Muscle of leg (tissue), 11 donors: ENCODE data around the gene FBXO44. TPM values are rescaled to one million over a fixed set of nuclear protein-coding genes. Genes with fewer than 3 reads are reported as not detected.

ENCODE experiments used
- DNase-seq: peaks from one replicate; pipeline ENCODE4 v3.0.0; 2013
- H3K27ac ChIP-seq: one replicate; pipeline ENCODE4 v1.5.1; 2013; ENCODE audit warnings: mild to moderate bottlenecking, low read length, control low read depth
- H3K27me3 ChIP-seq: one replicate; pipeline ENCODE4 v1.6.1; 2013; ENCODE audit warnings: low read length; ENCODE audit not compliant: control insufficient read depth, insufficient read depth
- H3K36me3 ChIP-seq: one replicate; pipeline ENCODE4 v1.6.1; 2013; ENCODE audit warnings: low read length; ENCODE audit not compliant: control insufficient read depth, insufficient read depth
- H3K4me1 ChIP-seq: one replicate; pipeline ENCODE4 v1.6.1; 2013; ENCODE audit warnings: low read length; ENCODE audit not compliant: control insufficient read depth, insufficient read depth
- H3K4me3 ChIP-seq: one replicate; pipeline ENCODE4 v1.5.1; 2013; ENCODE audit warnings: low read length, control low read depth
- H3K9me3 ChIP-seq: replicated peaks from 2 replicates; pipeline ENCODE4 v1.6.1; 2013; ENCODE audit warnings: low read depth, low read length; ENCODE audit not compliant: control insufficient read depth
- WGBS: methylation state at CpG from one replicate; pipeline ENCODE4 v1.1.5; 2013; ENCODE audit warnings: missing lambda C conversion rate; ENCODE audit not compliant: insufficient coverage; 5-methylcytosine and 5-hydroxymethylcytosine counted together
- polyA plus RNA-seq, 8 donors: library from polyadenylated mRNA; unstranded; fragments of 120-200 nt; gene quantifications; one replicate each; pipeline versions ENCODE4 v1.2.1 to v1.2.3, GENCODE V29; 2013; ENCODE audit warnings: inconsistent platforms in 1 of 8, low replicate concordance in 1 of 8; ENCODE audit not compliant: insufficient read length in 8 of 8, insufficient read depth in 1 of 8
- total RNA-seq: library from RNA; stranded (reverse); fragments of 120-200 nt; gene quantifications from one replicate; pipeline ENCODE4 v1.2.4, GENCODE V29; 2013

FBXO44 gene
- total and polyA plus RNA-seq, 9 donors = 4.1 to 8.3 (median 4.6) TPM

DNA sequence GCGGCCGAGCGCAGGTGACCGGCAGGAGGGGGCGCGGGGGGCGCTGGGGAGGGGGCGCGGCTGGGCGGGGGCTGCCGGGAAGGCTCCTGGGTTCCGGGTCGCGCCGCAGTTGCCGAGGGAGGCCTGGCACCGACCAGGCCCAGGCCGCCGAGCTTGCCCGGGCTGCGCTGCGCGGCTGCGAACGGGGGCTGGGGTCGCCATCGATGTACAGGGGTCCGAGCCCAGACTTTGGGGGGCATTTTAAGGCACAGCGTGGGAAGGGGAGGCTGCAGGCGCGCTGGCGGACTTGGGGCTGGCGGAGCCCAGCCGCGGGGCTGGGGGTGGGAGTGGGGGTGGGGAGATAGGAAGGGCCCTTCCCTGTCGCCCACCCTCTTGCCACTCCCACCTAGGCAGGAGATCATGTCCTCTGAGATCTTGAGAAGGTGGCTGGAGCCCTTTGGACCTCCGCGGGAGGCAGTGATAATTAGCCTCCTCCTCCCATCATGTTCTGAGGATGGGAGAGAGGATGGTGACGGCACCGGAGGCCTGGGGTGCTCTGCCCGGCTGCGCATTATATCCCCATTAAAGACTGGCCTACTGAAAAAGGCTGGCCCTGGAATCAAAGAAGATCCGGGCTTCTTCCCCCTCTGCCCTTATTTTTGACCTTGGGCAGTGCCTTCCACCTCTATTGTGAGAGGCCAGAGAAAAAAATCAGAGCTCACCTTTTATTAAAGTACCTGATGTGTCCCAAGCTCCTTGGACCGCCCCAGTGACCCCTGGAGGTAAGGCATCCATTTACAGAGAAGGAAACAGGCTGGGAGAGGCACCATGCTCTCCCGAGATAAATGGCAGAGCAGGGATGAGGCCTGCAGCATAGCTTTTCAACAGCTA lies 497 bp downstream of the FBXO44 start:
- Histone ChIP-seq H3K4me3 (peak overlapping the region; percentile 33), H3K27ac (no peak overlapping the region), H3K4me1 (peaks cover 20% of the 10 kb centered on the region), H3K27me3 (peaks cover 44% of the 10 kb centered on the region), H3K9me3 (no peaks in the 10 kb centered on the region), H3K36me3 (peaks cover 3% of the 10 kb centered on the region)
- WGBS = 7% methylated on average over 29 of the region's 45 CpGs
- DNase-seq = no peak

DNA sequence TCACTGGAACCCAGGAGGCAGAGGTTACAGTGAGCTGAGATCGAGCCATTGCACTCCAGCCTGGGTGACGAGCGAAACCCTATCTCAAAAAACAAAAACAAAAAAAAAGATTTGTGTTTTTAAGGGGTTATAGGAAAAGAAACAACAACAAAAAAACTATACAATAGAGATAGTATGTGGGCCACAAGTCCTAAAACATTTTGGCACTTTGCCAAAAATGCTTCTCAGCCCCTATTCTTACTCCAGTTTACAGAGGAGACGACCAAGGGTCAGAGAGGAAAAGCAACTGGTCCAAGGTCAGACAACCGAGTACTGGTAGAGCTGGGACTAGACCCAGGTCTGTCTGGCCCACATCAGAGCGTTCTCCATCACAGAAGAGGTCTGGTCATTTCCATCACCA lies 3.0 kb downstream of the FBXO44 start:
- peaks cover 20% of the 10 kb centered on the region for H3K4me1 ChIP-seq
- peaks cover 5% of the 10 kb centered on the region for H3K36me3 ChIP-seq
- peaks cover 25% of the 10 kb centered on the region for H3K27me3 ChIP-seq
- H3K9me3 ChIP-seq = no peaks in the 10 kb centered on the region
- no peak overlapping the region for H3K27ac ChIP-seq
- no peak overlapping the region for H3K4me3 ChIP-seq
- WGBS = 43% methylated on average over 2 of the region's 6 CpGs
- no peak for DNase-seq

- Histone ChIP-seq H3K36me3 (peaks cover 5% of the 10 kb centered on the region), H3K27ac (no peak overlapping the region), H3K4me3 (no peak overlapping the region), H3K4me1 (peaks cover 18% of the 10 kb centered on the region), H3K9me3 (no peaks in the 10 kb centered on the region), H3K27me3 (peaks cover 17% of the 10 kb centered on the region)
- DNase-seq = no peak
- WGBS = 85% methylated on average over 14 of the region's 23 CpGs
Measured at GRCh38 chr1:11658542-11658941, 3.9 kb downstream of the FBXO44 start.

- H3K36me3 ChIP-seq = peaks cover 5% of the 10 kb centered on the region
- no peak for DNase-seq
Measured at GRCh38 chr1:11659748-11660147, 5.1 kb downstream of the FBXO44 start.

GRCh38 chr1:11661103-11661502 lies 6.4 kb downstream of the FBXO44 start:
- 89% methylated on average over 15 of the region's 17 CpGs for WGBS

More at GRCh38 chr1:11659748-11660147, 5.1 kb downstream of the FBXO44 start:
- Histone ChIP-seq H3K4me3 (no peak overlapping the region), H3K27ac (no peak overlapping the region), H3K27me3 (peaks cover 8% of the 10 kb centered on the region), H3K9me3 (no peaks in the 10 kb centered on the region), H3K4me1 (peaks cover 12% of the 10 kb centered on the region)
- no CpG with 5 or more reads among the region's 4 CpGs for WGBS

DNA sequence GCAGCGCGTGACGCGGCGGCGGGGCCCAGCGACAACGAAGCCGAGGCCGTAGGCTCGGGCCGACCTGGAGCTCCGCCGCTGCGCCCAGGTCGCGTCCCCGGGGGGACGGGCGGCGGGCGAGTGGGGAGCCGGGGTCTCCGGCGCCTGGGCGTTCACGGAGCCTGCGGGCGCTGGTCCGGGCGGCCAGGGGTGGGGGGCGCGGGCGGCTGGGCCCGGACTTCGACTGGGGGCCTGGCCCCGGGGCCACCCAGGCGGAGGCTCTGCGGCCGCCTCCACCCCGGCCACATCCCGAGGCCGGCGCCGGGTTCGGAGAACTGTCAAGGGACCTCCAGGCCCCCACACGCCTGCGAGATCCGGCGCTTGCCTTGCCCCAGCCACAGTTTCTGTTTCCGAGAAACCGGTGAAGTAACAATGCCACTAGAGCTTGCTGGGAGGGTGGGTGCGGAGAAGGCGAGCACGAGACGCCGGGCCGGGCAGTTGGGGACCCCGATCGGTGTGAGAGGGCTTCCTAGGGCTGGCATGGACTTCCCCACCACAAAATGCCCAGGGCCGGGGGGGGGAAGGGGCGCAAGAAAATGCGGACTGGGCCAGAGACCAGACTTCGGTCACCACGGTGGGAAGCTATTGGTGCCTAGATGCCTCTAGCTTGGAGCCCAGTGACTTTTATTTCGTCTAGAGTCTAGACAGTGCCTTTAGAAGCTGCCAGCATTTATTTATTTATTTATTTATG lies 9.8 kb downstream of the FBXO44 start:
- DNase-seq = peak; percentile 62
- WGBS = under 1% methylated on average over 55 of the region's 66 CpGs

More at GRCh38 chr1:11661103-11661502, 6.4 kb downstream of the FBXO44 start:
- H3K36me3 ChIP-seq = peaks cover 5% of the 10 kb centered on the region
- H3K4me1 ChIP-seq = peaks cover 2% of the 10 kb centered on the region
- H3K9me3 ChIP-seq = no peaks in the 10 kb centered on the region
- peaks cover 3% of the 10 kb centered on the region for H3K27me3 ChIP-seq
- no peak overlapping the region for H3K4me3 ChIP-seq
- no peak for DNase-seq
- no peak overlapping the region for H3K27ac ChIP-seq

GRCh38 chr1:11668516-11668915 lies 13.8 kb downstream of the FBXO44 start:
- WGBS = 52% methylated on average over 11 of the region's 14 CpGs
- Histone ChIP-seq H3K4me1 (peaks cover 2% of the 10 kb centered on the region), H3K4me3 (no peak overlapping the region), H3K36me3 (peaks cover 20% of the 10 kb centered on the region), H3K9me3 (no peaks in the 10 kb centered on the region), H3K27ac (no peak overlapping the region), H3K27me3 (no peaks in the 10 kb centered on the region)
- no peak for DNase-seq

More for the DNA sequence above, 9.8 kb downstream of the FBXO44 start:
- peaks cover 3% of the 10 kb centered on the region for H3K27me3 ChIP-seq
- H3K4me1 ChIP-seq = peaks cover 2% of the 10 kb centered on the region
- H3K36me3 ChIP-seq = peaks cover 8% of the 10 kb centered on the region
- H3K27ac ChIP-seq = peak overlapping the region; percentile 59
- peak overlapping the region; percentile 54 for H3K4me3 ChIP-seq
- no peaks in the 10 kb centered on the region for H3K9me3 ChIP-seq

DNA sequence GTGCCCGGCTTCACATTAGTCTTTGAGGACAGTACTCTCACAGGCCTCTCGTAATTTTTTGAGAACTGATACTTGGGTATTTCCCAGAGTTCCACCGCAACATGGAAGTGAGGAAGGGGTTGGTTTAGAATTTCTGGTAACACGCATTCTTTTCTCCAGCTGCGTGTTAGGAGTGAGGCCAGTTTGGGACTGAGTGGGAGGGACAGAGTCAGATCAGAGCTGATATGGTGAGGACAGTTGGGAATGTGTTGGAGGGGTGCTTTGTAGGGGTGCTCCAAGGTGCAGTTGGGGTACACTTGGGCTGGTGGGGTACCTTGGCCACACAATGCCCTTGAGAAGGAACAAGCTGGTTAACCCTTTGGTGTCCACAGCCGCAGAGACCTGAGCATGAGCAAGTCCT lies 16.1 kb downstream of the FBXO44 start:
- Histone ChIP-seq H3K27ac (no peak overlapping the region), H3K9me3 (no peaks in the 10 kb centered on the region), H3K4me1 (no peaks in the 10 kb centered on the region), H3K36me3 (peaks cover 39% of the 10 kb centered on the region), H3K27me3 (no peaks in the 10 kb centered on the region), H3K4me3 (no peak overlapping the region)
- DNase-seq = no peak
- 49% methylated on average over 5 of the region's 6 CpGs for WGBS

GRCh38 chr1:11671205-11671543 lies 16.5 kb downstream of the FBXO44 start:
- 80% methylated on average over 6 of the region's 6 CpGs for WGBS
- Histone ChIP-seq H3K9me3 (no peaks in the 10 kb centered on the region), H3K4me3 (no peak overlapping the region), H3K36me3 (peaks cover 42% of the 10 kb centered on the region), H3K27ac (no peak overlapping the region), H3K4me1 (no peaks in the 10 kb centered on the region), H3K27me3 (no peaks in the 10 kb centered on the region)
- no peak for DNase-seq

- no peak for DNase-seq
- WGBS = 87% methylated on average over 12 of the region's 14 CpGs
- Histone ChIP-seq H3K27me3 (no peaks in the 10 kb centered on the region), H3K4me3 (no peak overlapping the region), H3K4me1 (no peaks in the 10 kb centered on the region), H3K27ac (no peak overlapping the region), H3K9me3 (no peaks in the 10 kb centered on the region), H3K36me3 (peaks cover 48% of the 10 kb centered on the region)
Measured at GRCh38 chr1:11671544-11672286, 17.0 kb downstream of the FBXO44 start.
